ENCODE results near the gene GPRIN2. TPM values are rescaled to one million over a fixed set of nuclear protein-coding genes. Genes with fewer than 3 reads are reported as not detected.

The GPRIN2 gene
- total RNA-seq, 1 experiment from 2014 or later = 3.7 TPM

DNA sequence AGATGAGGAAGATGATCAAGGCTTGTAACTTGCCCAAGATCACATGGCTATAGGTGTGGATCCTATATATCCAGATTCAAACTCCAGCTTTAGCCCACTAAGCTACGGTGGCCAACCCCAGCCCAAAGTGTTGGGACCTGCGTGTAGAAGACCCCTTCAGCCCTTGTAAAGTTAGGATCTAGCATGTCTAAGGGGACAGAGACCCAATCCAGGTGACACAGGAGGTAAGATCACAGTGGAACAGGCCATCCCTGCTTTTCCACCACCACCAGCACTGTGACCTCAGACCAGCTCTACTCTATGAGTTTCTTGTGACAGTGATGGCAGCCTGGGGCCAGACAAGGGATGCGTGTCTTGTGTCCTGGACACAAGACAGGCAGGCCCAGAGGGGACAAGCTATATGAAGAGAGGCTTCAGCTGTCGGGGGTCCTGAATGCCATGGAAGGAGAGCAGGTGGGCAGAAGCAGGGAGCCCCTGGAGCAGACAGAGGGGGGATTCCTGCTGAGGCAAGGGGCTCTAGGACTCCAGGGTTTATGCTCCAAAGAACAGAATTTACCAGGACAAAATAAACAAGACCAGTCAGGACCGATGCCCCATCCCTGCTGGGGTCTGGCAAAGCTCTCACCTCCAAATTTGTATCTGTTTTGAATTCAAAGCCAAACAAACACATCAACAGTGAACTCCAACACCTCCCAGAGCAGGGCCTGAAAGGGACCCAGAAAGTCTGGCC lies 10.4 kb downstream of the GPRIN2 start:
- Histone ChIP-seq H3K27me3 (replicated peaks; ENCODE audit: control insufficient read depth, insufficient read depth, low read length) (no peaks in the 10 kb centered on the region), H3K4me1 (peaks cover 30% of the 10 kb centered on the region), H3K36me3 (ENCODE audit: control insufficient read depth, insufficient read depth, low read length) (no peaks in the 10 kb centered on the region), H3K4me3 (ENCODE audit: low read depth, low read length) (no peak overlapping the region), H3K9me3 (peaks cover 8% of the 10 kb centered on the region)
- ChIA-PET POLR2A (no interaction called here), CTCF (no interaction called here)
- Mint-ChIP-seq H3K27me3 (ENCODE audit: insufficient read depth, unreplicated experiment) (no peaks in the 10 kb centered on the region), H3K9me3 (ENCODE audit: unreplicated experiment) (no peaks in the 10 kb centered on the region), H3K4me1 (ENCODE audit: low read depth, unreplicated experiment) (peaks cover 26% of the 10 kb centered on the region), H3K36me3 (ENCODE audit: insufficient read depth, unreplicated experiment) (peaks cover 10% of the 10 kb centered on the region), H3K4me3 (ENCODE audit: unreplicated experiment) (no peak overlapping the region), H3K27ac (ENCODE audit: unreplicated experiment) (no peak overlapping the region)
- peak in 1 of 2 experiments; percentile 45 for DNase-seq
- intact Hi-C loops (cut with micrococcal nuclease; ENCODE audit: unreplicated experiment) = no loop called here
- no TSS peak for BruUV-seq (replicated peaks)
- TF ChIP-seq, protein P1, sequence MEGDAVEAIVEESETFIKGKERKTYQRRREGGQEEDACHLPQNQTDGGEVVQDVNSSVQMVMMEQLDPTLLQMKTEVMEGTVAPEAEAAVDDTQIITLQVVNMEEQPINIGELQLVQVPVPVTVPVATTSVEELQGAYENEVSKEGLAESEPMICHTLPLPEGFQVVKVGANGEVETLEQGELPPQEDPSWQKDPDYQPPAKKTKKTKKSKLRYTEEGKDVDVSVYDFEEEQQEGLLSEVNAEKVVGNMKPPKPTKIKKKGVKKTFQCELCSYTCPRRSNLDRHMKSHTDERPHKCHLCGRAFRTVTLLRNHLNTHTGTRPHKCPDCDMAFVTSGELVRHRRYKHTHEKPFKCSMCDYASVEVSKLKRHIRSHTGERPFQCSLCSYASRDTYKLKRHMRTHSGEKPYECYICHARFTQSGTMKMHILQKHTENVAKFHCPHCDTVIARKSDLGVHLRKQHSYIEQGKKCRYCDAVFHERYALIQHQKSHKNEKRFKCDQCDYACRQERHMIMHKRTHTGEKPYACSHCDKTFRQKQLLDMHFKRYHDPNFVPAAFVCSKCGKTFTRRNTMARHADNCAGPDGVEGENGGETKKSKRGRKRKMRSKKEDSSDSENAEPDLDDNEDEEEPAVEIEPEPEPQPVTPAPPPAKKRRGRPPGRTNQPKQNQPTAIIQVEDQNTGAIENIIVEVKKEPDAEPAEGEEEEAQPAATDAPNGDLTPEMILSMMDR (IDR thresholded peaks at IDR 0.05; ENCODE audit: insufficient read depth in 1 of 2, low read depth in 1 of 2, low read length in 1 of 2, severe bottlenecking in 1 of 2, unreplicated experiment in 1 of 2) = no peak

GRCh38 chr10:46544989-46545791 lies 11.3 kb downstream of the GPRIN2 start:
- DNase-seq = peak; percentile 65 to 66
- H3K4me3 Mint-ChIP-seq (ENCODE audit: unreplicated experiment) = no peak overlapping the region
- Histone ChIP-seq H3K4me3 (ENCODE audit: low read depth, low read length) (no peak overlapping the region), H3K36me3 (ENCODE audit: control insufficient read depth, insufficient read depth, low read length) (no peaks in the 10 kb centered on the region), H3K4me1 (peaks cover 38% of the 10 kb centered on the region), H3K27me3 (replicated peaks; ENCODE audit: control insufficient read depth, insufficient read depth, low read length) (no peaks in the 10 kb centered on the region), H3K9me3 (peaks cover 8% of the 10 kb centered on the region)
- H3K27me3 Mint-ChIP-seq (ENCODE audit: insufficient read depth, unreplicated experiment) = no peaks in the 10 kb centered on the region
- H3K27ac Mint-ChIP-seq (ENCODE audit: unreplicated experiment) = peak overlapping the region; percentile 5
- peaks cover 32% of the 10 kb centered on the region for H3K4me1 Mint-ChIP-seq (ENCODE audit: low read depth, unreplicated experiment)
- BruUV-seq (replicated peaks) = no TSS peak
- ChIA-PET POLR2A (no interaction called here), CTCF (interaction anchor here (0.9 to 1.6 kb wide), 3 partner anchors 8 to 15 kb away, joined by 3 to 7 read pairs (median 7); no protein-coding TSS in a partner anchor)
- intact Hi-C loops (cut with micrococcal nuclease; ENCODE audit: unreplicated experiment) = no loop called here
- TF ChIP-seq, protein P1 (IDR thresholded peaks at IDR 0.05; ENCODE audit: insufficient read depth in 1 of 2, low read depth in 1 of 2, low read length in 1 of 2, severe bottlenecking in 1 of 2, unreplicated experiment in 1 of 2) = peak; percentile 64 to 79
- peaks cover 6% of the 10 kb centered on the region for H3K9me3 Mint-ChIP-seq (ENCODE audit: unreplicated experiment)
- H3K36me3 Mint-ChIP-seq (ENCODE audit: insufficient read depth, unreplicated experiment) = peaks cover 15% of the 10 kb centered on the region

DNA sequence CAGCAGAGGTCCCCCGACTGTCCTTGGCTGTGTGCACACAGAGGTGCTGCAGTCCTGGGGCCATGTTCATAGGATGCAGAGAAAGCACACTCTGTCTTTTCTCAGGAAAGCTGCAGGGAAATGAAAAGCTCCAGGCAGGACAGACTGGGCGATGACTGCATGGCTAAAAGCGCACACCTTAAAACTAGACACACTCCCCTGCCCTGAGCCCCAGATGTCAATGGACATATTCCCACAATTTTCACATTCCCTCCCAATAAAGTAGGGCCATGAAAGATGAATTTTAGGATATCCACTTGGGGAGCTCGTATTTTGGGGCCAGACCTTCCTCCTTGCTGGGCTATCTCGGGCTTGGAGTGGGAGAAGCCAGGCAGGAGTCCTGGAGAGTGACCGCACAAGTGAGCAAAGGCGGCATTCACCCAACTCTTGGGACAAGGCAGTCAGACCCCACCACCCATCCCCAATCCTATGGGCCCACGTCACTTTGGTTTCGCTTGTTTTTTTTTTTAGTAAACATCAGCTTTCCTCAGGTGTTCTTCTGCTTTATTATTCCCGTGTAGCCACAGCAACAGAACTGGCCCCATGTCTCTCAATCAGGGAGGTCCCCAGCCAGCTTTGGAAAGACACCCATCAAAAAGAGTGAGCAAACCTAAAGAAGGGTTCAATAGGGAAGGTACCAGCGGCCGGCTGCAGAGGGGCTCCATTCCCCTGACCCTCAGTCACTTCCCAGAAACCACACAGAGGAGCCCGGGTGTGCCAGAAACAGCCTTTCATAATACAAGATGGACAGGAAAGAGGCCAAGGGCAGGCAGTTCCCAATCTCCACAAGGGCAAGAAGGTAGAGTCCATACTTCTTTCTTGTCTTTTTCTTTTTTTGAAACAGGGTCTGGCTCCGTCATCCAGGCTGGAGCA lies 12.7 kb downstream of the GPRIN2 start:
- peaks cover 47% of the 10 kb centered on the region for H3K4me1 ChIP-seq
- ChIA-PET POLR2A (no interaction called here), CTCF (interaction anchor here (0.9 to 1.6 kb wide), 3 partner anchors 10 to 16 kb away, joined by 3 to 7 read pairs (median 7); no protein-coding TSS in a partner anchor)
- peaks cover 8% of the 10 kb centered on the region for H3K9me3 ChIP-seq
- TF ChIP-seq, protein P1 (IDR thresholded peaks at IDR 0.05; ENCODE audit: insufficient read depth in 1 of 2, low read depth in 1 of 2, low read length in 1 of 2, severe bottlenecking in 1 of 2, unreplicated experiment in 1 of 2) = no peak
- peak in 1 of 2 experiments; percentile 38 for DNase-seq
- no peaks in the 10 kb centered on the region for H3K27me3 ChIP-seq (replicated peaks; ENCODE audit: control insufficient read depth, insufficient read depth, low read length)
- peaks cover 19% of the 10 kb centered on the region for H3K36me3 Mint-ChIP-seq (ENCODE audit: insufficient read depth, unreplicated experiment)
- H3K4me3 Mint-ChIP-seq (ENCODE audit: unreplicated experiment) = no peak overlapping the region
- BruUV-seq (replicated peaks) = no TSS peak
- intact Hi-C loops (cut with micrococcal nuclease; ENCODE audit: unreplicated experiment) = no loop called here
- no peak overlapping the region for H3K4me3 ChIP-seq (ENCODE audit: low read depth, low read length)
- H3K27me3 Mint-ChIP-seq (ENCODE audit: insufficient read depth, unreplicated experiment) = no peaks in the 10 kb centered on the region
- H3K9me3 Mint-ChIP-seq (ENCODE audit: unreplicated experiment) = peaks cover 9% of the 10 kb centered on the region
- H3K36me3 ChIP-seq (ENCODE audit: control insufficient read depth, insufficient read depth, low read length) = no peaks in the 10 kb centered on the region
- H3K4me1 Mint-ChIP-seq (ENCODE audit: low read depth, unreplicated experiment) = peaks cover 41% of the 10 kb centered on the region
- H3K27ac Mint-ChIP-seq (ENCODE audit: unreplicated experiment) = peak overlapping the region; percentile 5
